Measurements from ENCODE around the gene LIG4. TPM values are rescaled to one million over a fixed set of nuclear protein-coding genes. Genes with fewer than 3 reads are reported as not detected.
A peak's percentile ranks its signal among the peaks of the same experiment; 100 is the strongest.
"Not testable (repeated sequence)": the region's sequence is repeated elsewhere in the genome, so short reads cannot be mapped to it uniquely, and the experiment has no call there.

Gene LIG4
- total RNA-seq, result 7.6 and 10.3 TPM in 2 replicates

GRCh38 chr13:108215436-108215835, at the start of gene LIG4:
Gene LIG4, minus strand, starts transcription at chr13:108215536. Its CDS starts 4,268 bp downstream, at chr13:108211268.
- peak; percentile 95 for DNase-seq (ENCODE audit: low read depth in 2 of 2)

GRCh38 chr13:108263621-108264355, 48.5 kb upstream of the LIG4 start:
- DNase-seq (ENCODE audit: low read depth in 2 of 2), result no peak

- DNase-seq (ENCODE audit: low read depth in 2 of 2), result no peak
These were observed 41.9 kb upstream of the LIG4 start for GRCh38 chr13:108257248-108257647.

- DNase-seq (ENCODE audit: low read depth in 2 of 2), result no peak
These were observed 33.8 kb upstream of the LIG4 start for GRCh38 chr13:108249150-108249549.

- DNase-seq (ENCODE audit: low read depth in 2 of 2), result no peak
These were observed 15.0 kb upstream of the LIG4 start for GRCh38 chr13:108230377-108230776.

- peak; percentile 48 to 68 for DNase-seq (ENCODE audit: low read depth in 2 of 2)
These were observed 12.4 kb upstream of the LIG4 start for GRCh38 chr13:108227651-108228272.

- DNase-seq (ENCODE audit: low read depth in 2 of 2), result peak in 1 of 2 donors; percentile 12
These were observed 10.8 kb upstream of the LIG4 start for GRCh38 chr13:108226184-108226583.

- DNase-seq (ENCODE audit: low read depth in 2 of 2), result no peak
These were observed 10.1 kb upstream of the LIG4 start for GRCh38 chr13:108225440-108225839.

GRCh38 chr13:108223687-108224503, 8.6 kb upstream of the LIG4 start:
- no peak for DNase-seq (ENCODE audit: low read depth in 2 of 2)

- DNase-seq (ENCODE audit: low read depth in 2 of 2), result peak in 1 of 2 donors; percentile 5
These were observed 4.7 kb upstream of the LIG4 start for GRCh38 chr13:108220041-108220440.

GRCh38 chr13:108218044-108218974, 3.0 kb upstream of the LIG4 start, which contains the start of gene ABHD13:
Gene ABHD13, plus strand, starts transcription at chr13:108218392. Its CDS starts 10,827 bp downstream, at chr13:108229219.
- peak; percentile 91 to 92 for DNase-seq (ENCODE audit: low read depth in 2 of 2)

- DNase-seq (ENCODE audit: low read depth in 2 of 2), result not testable (repeated sequence)
These were observed 2.1 kb upstream of the LIG4 start for GRCh38 chr13:108217307-108218043.

GRCh38 chr13:108214441-108215271, 680 bp downstream of the LIG4 start:
- peak; percentile 10 to 26 for DNase-seq (ENCODE audit: low read depth in 2 of 2)

- DNase-seq (ENCODE audit: low read depth in 2 of 2), result peak in 1 of 2 donors; percentile 8
These were observed 1.4 kb downstream of the LIG4 start for GRCh38 chr13:108213946-108214345.

GRCh38 chr13:108212886-108213285, 2.5 kb downstream of the LIG4 start:
- DNase-seq (ENCODE audit: low read depth in 2 of 2), result no peak

- DNase-seq (ENCODE audit: low read depth in 2 of 2), result no peak
These were observed 4.8 kb downstream of the LIG4 start for GRCh38 chr13:108210551-108210950.

GRCh38 chr13:108200781-108201398, 14.4 kb downstream of the LIG4 start:
- peak in 1 of 2 donors; percentile 56 for DNase-seq (ENCODE audit: low read depth in 2 of 2)

GRCh38 chr13:108195861-108196260, 19.5 kb downstream of the LIG4 start:
- no peak for DNase-seq (ENCODE audit: low read depth in 2 of 2)

GRCh38 chr13:108195146-108195545, 20.2 kb downstream of the LIG4 start:
- no peak for DNase-seq (ENCODE audit: low read depth in 2 of 2)

All from lung microvascular endothelial cell (primary cell).